ENCODE results near the gene AGPAT4.
"Not testable (repeated sequence)": the region's sequence is repeated elsewhere in the genome, so short reads cannot be mapped to it uniquely, and the experiment has no call there.

The AGPAT4 gene

DNA sequence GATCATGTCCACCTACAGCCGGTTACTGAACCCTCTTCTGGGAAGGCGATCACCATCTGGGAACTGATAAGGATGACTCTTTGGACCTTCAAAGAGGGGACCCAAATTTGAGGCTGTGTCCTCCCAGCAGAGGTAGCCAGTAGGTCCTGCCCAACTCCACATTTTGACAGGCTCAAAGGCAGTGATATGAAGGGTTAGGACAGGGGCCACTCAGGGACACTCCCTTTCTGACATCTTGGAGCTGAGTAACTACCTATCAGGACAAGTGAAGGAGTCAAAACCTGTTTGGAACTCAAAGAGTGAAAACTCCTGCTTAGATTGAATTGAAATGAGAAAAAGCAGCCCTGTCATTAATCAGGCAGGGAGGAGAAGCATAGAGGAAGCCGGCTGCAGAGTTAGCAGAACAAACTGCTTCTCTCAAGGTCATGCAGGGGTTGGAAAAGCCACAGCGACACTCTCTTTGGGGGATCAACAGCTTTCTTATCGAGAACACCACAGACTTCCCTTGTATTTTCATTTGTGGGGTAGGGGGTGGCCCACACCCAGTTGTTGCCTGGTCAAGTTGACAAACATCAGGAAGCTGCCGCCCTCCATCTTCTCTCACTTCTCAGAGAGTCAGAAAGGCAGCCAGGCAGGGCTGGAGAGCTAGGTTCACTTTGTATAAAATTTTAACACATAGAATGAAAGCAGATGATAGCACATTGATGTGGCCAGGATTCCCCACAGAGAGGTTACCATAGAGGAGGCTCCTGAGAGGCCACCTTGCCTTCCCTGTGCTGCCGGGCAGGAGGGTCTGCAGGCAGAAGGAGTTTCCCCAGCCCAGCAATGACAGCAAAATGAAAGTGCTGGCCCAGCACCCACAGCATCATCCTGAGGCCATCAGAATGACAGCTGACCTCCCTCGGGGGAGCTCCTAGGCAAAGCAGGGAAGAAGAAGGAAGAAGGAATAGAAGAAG, 47.6 kb downstream of the AGPAT4 start:
- peak; percentile 12 for DNase-seq

DNA sequence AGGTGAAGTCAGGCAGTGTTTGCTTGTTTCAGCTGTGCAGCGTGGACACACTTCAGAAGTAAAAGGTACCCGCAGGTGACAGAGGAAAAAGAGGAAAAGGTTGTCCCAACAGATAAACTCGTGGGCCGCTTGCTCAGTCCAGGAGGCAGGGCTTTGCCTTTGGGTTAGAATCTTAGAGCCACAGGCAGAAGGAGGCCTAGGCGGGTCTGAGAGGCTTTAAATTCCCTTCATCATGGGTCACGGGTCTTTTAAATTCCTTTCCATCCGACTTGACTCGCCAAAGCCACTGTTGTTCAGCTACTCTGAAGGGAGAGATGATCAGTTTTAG, 48.2 kb downstream of the AGPAT4 start:
- DNase-seq = no peak

DNA sequence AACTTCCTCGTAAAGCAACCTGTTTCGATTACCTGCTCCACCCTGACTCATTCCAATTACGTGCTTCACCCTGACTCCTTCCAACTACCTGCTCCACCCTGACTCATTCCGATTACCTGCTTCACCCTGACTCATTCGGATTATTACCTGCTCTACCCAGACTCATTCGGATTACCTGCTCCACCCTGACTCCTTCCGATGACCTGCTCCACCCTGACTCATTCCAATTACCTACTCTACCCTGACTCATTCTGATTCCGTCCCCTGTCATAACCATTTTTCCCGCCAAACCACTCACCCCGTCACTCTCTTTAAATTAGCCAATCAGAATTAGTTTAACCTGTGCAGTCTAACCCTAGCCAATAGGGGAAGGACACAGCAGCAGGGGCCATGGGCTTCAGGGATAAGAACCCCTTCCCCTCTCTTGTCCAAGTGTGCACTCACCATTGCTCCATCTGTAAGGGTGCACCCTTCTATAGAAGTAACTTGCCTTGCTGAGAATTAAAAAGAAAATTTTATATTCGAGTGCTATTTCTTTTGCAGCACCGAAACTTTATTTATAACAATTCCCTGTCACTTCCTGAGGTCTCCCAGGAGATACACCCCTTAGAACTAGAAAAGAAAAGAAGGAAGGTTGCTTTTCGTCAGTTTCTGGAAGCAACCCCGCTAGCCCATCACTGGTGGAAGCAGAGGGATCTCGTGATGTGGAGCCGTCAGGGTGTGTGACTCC, 48.7 kb downstream of the AGPAT4 start:
- not testable (repeated sequence) for DNase-seq

DNA sequence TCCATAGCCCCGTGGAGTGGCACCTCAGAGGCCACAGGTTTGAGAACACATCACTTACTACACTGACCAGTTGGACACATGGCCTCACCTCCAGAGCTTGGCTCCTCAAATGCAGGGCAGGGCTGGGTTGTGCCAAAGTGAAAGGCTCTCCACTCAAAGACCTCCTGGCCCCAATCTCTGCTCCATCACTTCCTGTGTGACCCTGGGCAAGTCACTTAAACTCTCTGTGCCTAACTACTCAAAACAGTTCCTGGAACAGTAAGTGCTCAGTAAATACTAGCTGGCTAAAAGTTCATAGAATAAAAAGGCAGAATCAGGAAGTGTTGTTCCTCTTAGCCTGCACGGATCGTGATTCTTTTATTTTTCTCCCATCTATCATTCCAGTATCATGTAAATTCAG, 50.2 kb downstream of the AGPAT4 start:
- DNase-seq = no peak

DNA sequence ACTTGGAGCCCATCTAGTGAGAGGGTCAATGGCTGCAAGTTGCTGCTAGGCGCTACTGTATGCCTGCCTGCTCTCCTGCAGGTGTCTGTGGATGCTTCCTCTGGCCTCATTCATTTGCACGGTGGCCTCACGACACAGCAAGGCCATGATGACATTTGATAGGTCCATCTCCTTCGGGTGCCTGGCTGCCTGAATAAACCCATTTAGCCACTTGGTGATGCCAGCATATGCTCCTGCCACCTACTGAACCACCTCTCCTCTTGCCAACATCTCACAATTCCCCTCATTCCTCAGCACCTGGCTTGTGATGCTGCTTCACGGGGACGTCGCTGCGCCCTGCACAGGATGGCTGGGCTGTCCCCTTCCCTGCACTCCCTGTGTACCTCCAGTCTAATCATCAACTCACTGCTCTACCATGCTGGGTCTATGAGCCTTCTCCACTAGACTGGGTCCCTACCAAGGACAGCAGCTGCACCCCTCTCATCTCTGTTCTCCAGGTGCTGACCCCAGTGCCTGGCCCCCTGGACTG, 51.1 kb downstream of the AGPAT4 start:
- DNase-seq = no peak

DNA sequence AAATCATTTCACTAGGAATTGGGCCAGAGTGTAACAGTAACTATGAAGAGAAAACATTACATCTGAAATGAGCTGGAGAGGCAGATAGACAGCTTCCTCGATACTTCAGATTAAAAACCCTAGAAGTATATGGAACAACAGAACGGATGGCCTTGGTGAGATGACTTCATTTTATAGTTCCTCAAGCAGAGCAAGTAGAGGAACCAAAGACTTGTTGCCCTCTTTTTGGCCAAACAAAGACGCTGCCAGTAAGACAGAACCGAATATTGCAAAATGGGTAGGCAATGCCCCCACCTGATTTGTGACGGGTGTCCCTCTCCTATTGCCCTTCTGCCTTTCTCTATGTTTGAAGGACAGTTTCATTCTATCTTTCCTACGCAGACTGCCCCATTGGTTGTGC, 53.5 kb downstream of the AGPAT4 start:
- DNase-seq = no peak

DNA sequence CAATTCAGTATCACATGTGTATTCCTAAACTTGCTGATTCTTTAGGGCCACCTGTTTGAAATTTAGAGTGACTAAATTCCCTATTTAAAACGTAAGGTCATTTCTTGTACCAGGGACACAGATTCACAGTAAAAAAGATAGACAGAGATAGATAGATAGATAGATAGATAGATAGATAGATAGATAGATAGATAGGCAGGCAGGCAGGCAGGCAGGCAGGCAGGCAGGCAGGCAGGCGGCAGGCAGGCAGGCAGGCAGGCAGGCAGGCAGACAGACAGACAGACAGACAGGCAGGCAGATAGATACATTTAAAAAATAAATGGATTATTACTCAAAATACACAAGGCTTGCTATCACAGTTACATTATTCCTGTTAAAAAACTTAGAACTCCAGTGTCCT, 54.2 kb downstream of the AGPAT4 start:
- DNase-seq = no peak

DNA sequence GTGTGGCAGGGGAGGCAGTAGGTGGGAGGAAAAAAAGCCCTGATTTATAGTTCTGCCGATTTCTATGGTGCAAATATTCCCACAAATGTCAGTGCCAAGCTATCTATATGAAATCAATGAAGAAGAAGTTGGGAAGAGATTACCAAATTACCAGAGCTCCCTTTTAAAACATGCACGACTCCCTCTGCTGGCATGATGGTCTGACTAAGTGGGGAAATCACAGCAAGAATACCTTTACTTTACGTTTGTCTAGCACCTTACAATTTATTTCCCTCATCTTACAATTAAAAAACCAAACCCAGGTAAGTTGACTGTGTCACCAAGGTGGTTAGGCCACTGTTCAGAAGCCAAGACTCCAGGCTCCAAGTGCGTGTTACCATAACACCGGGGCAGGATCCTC, 55.6 kb downstream of the AGPAT4 start:
- DNase-seq = no peak

DNA sequence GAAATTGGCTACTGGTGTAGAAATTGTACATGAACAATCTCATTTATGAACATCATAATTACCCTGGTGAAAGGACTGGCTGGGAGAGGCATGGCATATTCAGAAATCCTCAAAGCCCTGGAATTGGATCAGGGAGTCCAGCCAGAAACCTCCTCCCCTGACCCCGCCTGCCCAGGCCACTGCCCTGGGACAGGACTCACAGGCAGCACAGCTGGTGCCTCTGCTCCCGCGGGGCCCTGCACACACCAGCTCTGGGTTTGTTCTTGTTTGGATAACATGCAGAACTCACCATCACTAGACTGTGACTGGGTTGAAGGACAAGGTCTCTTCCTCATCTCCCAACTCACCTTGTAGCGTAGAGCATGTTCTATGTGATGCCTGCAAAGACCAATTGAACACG, 56.2 kb downstream of the AGPAT4 start:
- DNase-seq = no peak

DNA sequence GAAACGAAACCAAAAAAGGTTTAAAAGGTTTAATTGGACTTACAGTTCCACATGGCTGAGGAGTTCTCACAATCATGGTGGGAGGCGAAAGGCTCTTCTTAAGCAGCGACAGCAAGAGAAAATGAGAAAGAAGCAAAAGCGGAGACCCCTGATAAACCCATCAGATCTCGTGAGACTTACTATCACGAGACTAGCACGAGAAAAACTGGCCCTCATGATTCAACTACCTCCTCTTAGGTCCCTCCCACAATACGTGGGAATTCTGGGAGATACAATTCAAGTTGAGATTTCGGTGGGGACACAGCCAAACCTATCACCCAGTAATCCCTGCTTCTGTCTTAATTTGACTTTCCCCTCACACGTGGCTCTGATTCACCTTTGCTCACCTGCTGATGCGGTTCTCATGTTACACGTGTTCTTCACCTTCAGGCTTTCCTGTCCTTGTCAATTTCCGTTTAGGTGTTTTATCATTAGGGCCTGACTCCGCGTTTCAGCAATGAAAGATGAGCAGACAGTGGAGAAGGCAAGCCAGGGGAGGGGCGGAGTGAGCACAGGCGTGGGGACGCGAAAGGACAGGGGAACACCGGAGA, 57.1 kb downstream of the AGPAT4 start:
- DNase-seq = no peak

DNA sequence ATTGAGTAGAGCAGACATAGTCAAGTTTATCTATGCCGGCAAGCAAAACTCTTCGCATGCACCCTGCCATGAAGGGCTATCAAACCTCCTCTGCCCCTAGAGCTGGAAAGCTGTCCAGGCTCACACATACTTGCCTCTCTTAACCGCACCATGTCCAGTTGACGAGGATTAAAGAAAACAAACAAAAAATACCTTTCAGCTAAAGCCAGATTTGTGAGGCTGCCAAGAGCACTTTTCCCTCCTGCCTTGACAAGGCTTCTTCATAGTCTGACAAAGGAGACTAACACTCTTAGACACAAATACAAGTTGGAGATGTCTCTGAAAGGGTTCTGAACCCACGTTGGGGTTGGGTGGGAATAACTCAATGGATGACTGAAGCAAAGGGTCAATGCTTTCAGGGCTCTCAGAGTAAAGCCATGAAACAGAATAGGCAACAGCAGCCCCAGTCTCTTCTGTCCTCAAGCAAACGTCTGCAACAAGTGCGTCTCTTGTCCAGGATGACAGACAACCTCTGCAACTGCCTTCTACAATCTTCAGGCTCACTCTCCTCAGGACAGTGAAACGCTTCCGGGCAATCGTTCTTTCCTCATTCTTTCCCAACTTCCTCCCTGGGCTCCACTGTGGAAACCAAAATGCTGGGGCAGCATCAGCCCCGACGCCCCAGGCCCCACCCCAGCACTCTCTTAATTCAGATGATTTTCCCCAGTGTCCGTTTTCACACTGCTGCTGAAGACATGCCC, 57.8 kb downstream of the AGPAT4 start:
- DNase-seq = no peak

DNA sequence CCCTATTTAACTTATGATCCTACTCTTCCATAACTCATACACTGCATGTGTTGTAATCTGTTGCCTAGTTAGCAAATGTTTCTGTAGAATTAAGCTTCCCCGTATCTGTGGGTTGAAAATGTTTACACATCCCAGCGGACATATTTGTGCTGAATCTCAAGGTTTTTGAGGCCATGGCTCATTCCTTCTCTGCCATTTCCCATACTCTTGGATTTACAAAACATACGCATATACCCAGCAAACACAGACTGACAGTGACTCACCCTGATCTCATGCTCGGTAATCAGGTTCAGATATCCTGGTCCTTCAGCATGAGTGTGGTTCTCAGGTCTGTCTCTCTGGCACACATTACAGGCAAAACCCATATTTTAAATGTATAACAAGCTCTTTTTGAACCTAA, 58.7 kb downstream of the AGPAT4 start:
- DNase-seq = no peak

DNA sequence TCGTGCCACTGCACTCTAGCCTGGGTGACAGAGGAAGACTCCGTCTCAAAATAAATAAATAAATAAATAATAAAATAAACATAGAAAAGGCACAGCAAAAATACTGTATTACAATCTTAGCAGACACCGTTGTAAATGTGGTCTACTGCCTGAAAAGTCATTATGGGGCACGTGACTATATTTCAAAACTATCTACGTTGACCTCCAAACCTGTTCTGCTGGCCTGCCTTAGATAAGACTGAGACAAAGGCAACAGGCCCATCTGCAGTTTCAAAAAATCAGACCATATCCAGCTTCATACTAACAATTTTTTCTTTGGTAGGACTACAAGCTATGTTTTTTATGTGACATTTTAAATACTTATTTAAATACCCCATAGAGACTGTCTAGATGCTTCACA, 59.1 kb downstream of the AGPAT4 start:
- DNase-seq = no peak

DNA sequence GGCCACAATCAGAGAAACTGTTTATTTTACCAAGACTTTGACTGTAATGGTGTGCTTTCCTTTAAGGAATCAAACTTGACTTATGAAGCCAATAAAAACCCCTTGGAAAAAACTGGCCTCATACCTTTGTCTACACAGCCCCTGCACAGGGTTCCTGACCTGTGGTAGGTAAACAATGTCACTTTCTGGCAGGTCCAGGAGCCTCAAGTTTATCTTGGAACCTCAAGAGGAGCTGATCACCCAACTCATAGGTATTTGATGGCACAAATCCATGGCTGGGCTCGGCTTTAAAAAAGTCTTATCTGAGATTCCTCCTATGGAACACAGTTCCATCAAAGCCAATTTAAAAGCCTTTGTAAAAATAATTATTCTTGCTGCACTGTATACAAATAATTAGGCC, 61.0 kb downstream of the AGPAT4 start:
- no peak for DNase-seq

DNA sequence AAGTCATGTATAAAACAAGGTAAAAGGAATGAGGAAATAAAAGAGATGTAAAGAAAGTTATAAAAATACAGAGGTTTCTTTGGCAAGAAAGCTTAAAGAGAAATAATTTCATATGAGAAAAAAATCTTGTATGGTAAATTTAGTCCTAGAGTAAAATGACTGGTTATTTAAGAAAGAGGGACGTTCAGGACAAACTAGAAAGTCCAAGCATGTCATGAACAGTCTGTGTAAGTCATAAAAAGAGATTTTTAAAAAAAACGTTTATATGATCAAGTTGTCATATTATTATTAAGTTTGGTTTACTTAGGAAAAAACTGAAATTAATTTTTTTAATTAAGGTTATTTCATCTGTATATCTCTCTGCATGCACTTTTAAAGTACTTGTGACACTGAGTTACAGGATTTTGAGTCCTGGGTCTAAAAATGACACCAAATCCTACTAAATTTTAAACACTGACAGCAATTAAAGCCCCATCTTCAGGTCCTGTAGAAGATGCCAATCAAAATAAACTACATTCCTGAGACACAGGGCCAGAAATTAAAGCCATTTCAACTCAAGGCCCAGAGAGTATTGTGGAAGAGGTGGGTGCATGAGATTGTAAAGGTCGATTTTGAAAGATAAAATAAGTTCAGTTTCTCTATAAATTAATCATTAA, 62.4 kb downstream of the AGPAT4 start:
- DNase-seq = no peak

DNA sequence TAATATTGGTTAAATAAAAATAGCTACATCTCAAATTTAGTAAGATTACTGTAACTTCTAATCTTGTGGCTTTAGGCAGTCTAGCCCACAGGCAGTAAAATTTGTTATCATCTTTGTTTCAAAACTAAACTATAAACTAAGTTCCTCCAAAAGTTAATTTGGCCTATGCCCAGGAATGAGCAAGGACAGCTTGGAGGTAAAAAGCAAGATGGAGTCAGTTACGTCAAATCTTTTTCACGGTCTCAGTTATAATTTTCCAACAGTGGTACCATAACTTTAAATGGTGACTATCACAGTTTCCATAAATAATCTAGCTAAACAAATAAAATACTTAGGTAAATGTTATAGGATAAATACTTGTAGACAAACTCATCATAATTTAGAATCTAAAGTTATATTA, 63.0 kb downstream of the AGPAT4 start:
- DNase-seq = no peak

DNA sequence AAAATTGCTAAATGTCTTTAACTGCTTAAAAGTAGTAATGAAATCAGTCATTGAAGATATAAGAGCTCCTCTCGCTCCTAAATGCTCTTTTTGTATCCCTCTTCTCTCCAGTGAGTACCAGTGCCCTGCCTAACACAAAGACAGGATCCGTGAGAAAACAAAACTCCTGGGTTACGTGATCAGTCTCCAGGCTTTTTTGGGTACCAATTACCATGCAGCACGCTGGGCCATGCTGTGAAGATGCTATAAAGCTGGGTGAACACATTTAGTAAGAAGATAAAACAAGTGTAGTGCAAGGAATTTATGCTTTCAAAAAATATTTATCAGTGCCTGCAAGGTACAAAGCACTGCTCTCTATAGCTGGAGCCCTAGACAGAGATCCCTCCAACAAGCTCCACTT, 66.7 kb downstream of the AGPAT4 start:
- no peak for DNase-seq

DNA sequence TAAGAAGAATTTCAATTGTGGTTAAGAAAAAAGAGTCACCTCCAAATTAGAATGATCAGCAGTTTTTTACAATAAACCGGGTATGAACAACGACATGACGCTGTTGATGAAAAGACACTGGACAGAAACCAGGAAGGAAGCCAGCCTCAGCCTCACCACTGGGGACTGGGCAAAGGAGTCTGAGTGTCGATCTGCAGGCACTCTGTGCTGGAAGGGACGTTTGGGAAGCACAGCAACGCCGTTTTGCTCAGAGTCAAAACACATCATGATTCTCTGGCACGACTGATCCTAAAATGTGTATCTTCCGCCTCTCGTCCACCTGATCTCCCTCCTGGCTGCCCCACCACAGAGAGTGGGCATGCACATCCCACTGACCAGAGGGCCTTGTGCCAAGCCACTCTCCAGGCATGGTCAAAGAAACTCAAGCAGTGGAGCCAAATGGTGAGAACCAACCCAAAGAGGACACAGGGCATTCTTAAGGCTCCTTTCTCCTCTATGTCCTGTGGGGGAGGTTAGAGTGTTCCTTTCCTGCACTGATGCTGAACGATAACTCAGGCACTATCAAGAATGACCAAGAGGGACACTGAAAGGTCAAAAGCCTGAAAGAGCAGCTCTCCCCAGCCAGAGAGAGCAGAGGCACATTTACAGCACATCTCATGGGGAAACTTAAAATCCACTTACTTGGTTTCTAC, 68.8 kb downstream of the AGPAT4 start:
- DNase-seq = no peak

DNA sequence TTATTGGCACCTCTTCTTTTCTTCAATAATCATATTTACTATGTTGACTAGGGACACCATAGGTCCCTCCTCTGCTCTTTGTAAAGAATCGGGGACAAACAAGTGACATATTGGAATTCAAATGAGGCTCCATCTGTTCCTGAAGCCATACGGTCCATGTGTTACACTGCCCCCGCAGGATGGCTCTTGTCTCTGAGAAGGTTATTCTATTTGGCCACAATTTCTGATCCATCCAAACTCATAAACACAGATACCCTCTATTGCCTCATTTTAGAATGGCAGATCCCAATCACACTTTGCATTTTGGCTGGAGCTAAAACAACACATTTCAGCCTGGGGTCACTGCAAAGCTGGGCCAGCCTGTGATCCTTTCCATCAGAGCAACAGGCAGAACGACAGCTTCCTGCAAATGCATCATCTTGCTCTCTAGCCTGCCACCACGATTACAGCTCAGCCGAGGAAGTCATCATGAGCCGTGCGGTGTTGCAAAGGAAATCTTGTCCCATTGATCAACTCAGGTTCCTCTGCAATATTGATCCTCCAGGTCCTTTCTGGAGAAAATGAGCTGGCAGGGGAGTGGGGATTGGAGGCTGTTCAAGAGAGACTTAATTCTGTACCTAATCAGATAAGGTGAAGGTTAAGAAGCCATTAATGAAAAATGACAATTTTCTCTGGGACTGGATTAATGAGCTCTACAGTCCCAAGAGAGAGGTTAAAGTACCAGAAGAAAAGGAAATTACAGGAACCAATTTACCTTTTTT, 73.1 kb downstream of the AGPAT4 start:
- DNase-seq = no peak

DNA sequence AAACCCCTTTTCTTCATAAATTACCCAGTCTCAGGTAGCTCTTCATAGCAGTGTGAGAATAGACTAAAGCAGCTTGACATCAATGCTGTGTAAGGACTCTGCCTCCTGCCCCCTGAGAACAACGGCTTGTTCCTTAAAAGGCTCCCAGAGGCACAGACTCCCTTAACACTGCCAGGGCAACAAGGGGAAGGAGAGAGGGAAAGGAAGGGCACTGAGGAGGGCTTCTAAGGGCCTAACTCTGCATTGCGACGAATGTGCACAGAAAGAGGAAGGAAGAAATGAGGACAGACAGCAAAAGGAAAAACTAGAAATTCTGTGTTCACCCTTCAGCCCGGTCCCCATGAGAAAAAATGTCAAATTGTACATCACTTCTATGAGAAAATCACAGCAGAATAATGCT, 74.0 kb downstream of the AGPAT4 start:
- DNase-seq = no peak
